ENCODE measurements around the gene TTYH2.
"Not testable (repeated sequence)": the region's sequence is repeated elsewhere in the genome, so short reads cannot be mapped to it uniquely, and the experiment has no call there.

The TTYH2 gene

DNA sequence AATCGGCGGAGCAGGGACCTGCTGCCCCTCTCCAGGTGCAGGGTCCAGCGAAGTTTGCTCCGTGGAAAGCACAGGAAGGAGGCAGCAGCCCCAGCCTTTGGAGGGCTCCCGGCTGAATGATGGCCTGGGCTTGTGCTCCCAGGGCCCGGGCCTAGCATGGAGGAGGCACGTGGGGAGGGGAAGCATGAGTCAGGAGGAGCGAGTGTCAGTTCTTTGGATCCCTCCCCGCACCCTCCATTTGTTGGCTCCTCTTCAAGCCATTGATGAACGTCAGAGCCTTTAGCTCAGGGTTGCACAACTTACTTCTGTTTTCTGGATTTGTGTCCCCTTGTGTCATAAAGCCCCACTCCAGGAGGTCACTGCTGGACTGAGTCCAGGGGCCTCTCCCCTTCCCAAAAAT lies 25.8 kb downstream of the TTYH2 start:
- DNase-seq = no peak

DNA sequence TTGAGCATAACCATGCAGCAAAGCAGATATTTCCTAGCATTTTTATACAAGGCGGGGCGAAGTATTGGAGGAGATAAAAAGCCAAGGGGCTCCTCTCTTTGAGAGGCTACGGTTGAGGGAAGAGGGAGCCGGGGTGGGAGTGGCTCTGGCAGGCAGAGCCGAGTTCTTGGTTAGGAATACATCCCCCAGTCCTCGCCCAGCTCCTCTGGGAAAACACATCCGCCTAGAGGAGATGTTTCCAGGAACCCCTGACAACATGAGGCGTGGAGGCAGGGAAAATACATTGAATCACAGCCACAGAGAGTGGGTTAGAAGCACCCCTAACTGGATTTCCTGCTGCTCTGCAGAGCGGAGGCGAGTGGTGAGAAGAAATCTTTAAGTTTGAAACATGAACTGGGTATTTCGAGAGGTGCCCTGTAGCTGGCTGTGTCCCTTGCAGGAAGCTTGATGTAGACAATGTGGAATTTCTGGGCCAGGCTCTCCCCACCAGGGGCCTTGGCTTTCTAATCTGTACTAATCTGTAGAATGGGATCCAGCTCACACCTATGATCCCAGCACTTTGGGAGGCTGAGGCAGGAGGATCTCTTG lies 27.3 kb downstream of the TTYH2 start:
- DNase-seq = no peak

DNA sequence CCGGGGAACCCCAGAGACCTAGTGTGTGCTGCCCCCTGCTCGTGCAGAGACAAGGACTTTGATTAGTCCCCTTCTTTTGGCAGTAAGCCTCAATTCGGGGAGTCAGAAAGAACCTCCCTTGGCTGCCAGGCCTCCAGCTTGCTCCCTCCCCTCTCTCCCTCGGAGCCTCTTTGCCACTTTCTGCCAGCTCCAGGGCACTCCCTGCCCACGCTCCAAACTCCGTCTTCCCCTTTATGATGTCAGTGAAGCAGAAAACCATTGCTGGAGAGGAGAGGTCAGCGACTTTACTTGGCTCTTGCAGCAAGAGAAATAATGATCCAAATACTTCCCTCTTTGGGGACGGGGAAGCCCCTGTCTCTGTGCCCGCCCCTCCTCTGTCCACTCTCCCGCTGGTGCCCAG lies 28.1 kb downstream of the TTYH2 start:
- no peak for DNase-seq

DNA sequence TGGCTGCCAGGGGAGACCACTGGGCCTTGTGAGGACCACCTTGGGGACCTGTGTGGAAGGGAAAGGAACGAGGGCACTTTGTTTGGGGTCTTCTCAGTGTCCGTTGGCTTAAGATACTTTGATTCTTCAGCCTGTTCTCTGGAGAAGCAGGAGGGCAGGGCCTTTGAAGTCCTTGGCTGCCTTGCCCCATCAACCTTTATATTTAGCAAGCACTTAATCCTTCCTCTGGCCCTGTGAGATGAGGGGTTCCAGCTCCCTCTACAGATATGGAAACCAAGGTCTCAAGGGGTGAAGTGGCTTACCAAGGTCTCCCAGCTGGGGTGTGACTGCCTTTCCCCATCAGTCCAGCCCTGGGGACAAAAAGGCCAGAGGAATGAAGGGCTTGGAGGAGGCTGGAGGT lies 28.5 kb downstream of the TTYH2 start:
- no peak for DNase-seq

DNA sequence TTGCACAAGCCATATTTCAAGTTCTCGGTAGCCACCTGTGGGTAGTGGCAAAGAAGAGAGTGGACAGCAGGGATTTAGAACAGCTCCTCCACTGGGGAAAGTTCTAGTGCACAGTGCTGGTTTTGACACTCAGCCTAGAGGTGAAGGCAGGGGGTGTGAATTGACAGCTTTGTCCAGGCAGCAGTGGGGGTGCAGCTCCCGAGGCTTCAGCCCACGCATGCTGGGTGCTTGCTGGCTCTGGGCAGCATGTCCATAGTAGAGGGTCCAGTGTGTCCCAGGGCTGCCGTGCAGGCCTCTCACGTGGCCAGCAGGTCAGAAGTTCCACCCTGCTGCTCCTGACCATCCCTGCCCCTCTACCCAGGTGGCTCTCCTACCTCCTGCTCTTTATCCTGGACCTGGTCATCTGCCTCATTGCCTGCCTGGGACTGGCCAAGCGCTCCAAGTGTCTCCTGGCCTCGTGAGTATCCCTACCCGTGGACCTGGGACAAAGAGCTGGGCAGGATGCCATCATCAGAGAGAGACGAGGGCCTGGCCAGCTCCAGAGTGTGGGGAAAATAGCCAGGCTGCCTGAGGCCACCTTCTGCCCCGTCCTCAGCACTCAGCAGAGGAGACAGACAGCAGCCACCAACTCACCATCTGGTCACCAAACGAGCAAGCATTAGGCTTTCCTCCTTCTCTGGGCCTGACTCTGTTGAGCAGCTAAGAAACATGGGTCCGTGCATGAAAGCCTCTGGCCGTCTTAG lies 29.8 kb downstream of the TTYH2 start:
- DNase-seq = no peak

DNA sequence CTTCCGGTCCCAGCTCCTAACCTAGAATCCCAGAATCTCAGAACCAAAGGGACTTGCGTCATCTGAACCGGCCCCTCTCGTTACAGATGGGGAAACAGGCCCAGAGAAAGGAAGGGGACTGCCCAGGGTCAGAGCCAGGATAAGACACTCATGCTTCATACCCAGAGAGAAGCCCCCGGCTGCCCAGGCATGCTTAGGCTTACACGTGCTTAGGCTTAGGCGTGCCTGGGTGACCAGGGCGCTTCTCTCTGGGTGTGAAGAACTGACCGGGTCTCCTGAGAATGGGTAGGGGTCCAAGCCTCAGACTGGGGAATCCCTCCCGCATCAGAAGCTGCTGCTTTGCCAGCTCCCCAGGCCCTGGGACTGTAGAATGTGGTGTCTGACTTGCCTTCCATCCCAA lies 30.8 kb downstream of the TTYH2 start:
- no peak for DNase-seq

DNA sequence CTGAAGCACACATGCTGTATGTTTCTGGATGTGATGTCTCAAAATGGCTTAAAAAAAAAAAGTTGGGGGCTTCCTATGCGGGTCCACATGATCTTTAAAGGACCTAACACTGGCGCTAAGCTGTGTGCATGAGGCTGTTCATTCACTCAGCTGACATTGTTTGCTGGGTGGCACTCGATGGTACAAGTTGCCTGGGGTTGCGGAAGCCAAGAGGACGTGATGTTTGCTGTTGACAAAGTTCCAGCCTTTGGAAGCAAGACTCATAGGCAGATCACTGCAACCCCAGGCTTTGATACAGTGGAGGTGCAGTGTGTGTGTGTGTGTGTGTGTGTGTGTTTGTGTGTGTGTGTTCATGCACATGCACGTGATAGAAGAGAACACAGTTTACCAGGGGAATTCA lies 31.2 kb downstream of the TTYH2 start:
- no peak for DNase-seq

DNA sequence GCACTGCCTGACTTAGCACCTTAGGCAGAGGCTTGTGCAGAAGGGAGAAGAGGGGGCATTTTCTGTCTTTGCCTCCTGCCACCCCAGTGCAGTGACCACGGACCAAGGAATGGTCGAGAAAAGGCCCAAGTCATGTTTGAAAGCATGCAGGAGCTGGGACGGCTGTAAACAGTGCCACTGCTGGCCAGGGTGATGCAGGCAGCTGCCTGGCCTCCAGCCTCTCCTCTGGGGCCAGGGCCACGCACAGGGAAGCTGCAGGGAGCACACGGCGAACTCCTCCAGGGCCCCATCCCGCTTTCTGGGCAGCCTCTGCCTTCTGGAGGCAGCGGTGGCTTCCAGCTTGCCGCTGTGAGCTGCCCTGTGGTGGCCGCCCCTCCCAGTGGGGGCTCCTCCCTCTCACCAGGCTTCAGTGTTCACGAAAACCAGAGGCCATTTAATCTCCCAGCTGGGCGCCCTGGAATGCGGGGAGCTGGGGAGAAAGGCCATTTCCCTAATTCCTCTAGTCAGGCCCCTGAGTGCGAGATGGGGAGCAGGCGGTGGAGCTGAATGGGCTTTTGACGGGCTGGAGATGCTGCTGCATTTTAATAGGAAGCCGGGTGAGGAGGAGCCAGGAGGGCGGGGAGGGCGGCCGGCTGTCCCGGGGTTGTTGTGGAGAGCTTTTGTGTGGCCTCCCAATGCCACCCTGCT lies 31.9 kb downstream of the TTYH2 start:
- no peak for DNase-seq

DNA sequence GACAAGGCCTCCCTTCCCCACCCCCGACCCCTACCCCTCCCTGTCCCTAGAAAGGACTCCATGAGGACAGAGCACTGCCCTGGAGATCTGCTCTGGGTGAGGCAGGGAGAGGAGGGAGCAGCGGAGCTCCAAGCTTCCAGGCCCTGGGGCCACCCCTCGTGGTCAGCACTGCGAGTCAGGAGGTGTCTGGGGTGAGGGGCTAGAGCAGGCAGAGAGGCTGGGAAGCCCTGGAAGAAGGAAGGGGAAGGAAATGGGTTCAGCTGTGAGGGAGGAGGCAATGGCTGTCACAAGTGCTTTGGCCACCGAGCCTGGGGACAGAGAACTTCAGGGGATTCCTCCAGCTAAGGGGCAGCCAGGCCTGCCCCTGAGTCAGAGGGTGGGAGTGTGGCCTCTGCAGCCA lies 32.5 kb downstream of the TTYH2 start:
- no peak for DNase-seq

DNA sequence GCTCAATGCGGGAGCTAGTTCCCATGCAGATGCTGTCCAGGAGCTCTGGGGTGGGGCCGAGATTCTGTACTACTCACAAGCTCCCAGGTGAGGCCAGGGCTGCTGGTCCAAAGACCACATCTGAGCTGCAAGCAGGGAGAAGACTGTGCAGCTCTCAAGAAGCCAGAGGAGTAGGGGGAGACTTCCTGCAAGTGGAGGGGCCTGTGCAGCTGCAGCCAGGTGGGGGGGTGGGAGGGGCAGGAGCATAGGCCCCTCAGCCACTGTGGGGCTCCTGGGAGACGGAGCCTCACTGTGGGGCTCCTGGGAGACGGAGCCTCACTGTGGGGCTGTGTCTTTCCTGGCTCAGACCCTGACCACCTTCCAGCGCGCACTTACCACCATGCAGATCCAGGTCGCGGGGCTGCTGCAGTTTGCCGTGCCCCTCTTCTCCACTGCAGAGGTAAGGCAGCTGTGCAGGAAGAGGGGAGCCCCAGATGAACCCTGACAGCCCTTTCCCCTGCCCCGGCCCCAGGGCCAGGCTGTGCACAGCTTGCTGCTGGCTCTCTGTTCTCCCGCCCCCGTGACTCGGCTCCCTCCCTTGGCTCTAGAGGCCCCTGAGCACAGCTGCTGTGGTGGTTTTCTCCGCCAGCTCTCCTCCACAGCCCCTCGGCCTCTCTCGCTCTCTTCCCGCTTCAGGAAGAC lies 36.4 kb downstream of the TTYH2 start:
- no peak for DNase-seq

DNA sequence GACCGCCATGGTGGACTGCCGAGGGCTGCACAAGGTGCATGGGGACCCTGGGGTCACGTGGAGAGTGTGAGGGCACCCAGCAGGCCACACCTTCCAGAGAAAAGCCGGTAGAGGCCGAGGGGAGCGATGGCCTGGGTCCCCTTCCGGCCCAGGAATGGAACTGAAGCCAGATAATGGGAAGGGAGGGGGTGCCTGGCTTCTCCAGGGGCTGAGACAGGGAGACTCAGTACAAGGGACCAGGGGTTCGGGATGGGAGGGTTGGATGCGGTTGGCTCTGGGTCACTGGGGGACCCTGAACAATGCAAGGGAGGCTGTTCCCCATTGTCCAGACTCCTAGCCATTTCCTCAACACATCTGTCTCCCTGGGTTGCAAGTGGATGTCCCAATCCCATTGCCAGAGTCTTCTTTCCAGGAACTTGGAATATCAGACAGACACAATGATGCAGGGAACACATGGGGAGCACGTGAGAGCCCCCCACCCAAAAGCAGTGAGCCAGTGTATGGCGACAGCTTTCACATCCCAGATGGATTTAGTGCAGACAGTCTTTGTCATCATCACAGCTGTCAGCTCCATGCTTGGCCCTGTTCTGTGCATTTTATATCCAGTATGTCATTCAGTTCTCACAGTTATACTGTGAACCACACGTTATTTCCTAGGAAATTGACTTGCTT lies 37.1 kb downstream of the TTYH2 start:
- DNase-seq = no peak

DNA sequence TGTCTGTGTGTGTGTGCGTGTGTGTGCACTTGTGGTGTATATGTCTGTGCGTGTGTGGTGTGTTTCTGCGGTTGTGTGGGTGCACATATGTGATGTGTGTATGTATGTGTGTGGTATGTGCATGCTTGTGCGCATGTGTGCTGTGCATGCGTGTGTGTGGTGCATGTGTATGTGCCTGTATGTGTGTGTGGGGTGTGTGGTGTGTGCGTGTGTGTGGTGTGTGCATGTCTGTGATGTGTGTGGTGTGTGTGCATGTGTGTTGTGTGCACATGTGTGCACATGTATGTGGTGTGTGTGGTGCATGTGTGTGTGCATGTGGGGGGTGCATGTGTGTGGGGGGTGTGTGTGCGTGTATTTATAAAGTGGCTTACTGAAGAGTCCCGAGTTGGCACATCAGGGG lies 37.7 kb downstream of the TTYH2 start:
- no peak for DNase-seq

DNA sequence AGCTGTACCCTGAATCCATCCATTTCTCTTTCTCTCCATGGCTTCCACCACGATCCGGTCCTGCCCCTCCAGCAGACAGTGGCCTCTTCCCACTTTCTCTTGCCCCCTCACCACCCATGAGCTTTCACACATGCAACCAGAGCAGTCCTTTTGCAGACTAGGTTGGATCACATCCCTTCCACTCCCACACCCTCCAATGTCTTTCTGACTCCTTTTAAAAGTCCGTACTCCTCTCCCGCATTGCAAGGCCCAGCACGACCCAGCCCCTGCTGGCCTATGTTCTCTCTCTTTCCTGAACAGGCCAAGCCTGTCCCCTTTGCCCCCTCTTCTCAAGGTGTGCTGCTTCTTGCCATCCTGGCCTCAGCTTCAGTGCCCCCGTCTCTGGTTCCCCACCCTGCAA lies 38.2 kb downstream of the TTYH2 start:
- no peak for DNase-seq

DNA sequence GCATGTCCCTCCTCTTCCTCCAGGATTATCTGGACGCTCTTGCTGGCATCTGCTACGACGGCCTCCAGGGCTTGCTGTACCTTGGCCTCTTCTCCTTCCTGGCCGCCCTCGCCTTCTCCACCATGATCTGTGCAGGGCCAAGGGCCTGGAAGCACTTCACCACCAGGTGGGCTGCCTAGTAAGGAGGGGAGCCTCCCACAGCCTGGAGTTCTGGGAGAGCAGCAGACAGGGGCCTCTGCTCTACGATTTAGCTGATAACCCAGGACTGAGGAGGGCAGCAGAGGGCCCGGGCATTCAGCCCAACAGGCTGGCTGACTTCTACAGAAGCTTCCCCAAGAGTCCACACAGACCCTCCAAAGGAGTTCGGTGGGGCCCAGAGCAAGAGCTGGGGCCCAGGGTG lies 38.8 kb downstream of the TTYH2 start:
- DNase-seq = no peak

DNA sequence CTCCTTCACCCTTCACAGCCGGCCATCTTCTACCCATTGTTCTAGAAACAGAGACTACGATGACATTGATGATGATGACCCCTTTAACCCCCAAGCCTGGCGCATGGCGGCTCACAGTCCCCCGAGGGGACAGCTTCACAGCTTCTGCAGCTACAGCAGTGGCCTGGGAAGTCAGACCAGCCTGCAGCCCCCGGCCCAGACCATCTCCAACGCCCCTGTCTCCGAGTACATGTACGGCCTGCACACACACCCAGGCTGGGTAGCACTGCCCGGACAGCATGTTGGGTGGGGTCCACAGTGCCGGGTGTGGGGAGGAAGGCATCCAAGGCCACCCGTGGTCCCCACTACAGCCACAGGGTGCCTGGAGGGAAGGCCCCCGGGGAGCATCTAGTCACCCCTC lies 39.7 kb downstream of the TTYH2 start:
- DNase-seq = no peak

DNA sequence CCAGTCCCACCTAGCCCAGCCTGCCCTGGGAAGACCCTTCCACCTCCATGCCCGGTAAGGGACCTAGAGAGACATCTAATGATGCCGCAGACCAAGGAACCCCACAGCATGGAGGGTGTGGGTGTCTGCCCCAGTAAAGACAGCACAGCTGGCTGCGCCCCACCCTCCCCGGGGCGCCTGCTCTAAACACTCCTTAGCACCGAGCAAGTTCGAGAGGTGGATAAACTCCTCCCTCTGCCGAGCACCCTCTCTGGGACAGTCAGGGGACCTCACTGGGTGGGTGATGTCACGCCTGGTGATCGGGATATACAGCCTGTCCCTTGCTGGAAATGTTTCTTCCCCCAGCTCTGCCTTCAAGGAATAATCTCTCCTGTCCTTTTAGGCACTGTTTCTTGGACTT lies 43.9 kb downstream of the TTYH2 start:
- no peak for DNase-seq

DNA sequence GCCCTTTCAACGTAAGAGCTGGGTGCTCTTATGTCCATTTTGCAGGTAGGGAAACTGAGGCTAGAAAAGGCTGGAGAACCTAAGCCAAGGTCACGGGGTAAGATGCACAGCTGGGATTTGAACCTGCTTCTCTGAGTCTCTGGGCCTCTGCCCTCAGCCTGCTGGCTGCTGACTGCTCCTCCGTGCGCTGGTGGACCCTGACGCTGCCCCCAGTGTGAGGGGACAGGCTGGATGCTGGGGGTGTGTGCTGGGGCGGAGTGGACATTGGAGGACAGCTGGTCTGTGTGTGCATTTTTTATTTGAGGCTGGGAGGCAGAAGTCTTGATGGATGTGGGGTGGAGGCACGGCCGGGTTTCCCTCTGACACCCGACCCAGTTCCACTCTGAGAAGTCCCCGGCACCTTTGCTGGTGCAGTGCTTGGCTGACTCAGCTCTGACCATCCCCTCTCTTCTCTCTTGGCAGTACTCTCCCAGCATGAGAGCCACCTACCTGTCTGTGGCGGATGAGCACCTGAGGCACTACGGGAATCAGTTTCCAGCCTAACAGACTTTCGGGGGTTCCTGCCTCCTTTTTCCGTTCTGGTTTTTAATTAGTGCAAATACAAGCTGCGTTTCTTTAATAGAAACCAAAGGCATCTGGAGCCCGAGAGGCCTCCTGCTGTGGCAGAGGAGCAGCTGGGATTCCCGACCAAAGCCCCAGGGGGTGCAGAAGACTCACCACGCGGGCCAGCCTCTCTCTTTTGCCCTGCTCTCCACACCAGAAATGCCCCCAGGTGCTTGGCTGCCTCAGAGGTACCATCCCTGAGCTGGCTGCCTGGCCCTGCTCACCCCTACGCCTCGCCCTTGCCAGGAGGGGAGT lies 46.5 kb downstream of the TTYH2 start:
- no peak for DNase-seq

DNA sequence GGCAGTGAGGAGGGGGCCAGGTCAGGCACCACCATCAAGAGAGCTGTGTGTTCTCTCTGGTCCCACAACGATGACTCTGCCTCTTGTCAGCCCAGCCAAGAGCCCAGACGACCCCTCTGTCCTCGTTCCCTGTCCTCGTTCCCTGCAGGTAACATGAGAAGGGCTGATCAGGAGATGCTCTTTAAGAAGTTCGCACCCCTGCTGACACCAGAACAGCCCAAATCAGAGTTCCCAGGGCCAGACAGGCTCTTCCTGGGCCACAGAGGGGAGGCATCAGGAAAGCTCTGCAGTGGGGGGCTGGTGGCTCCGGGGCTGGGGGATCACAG lies 47.1 kb downstream of the TTYH2 start:
- DNase-seq = no peak

DNA sequence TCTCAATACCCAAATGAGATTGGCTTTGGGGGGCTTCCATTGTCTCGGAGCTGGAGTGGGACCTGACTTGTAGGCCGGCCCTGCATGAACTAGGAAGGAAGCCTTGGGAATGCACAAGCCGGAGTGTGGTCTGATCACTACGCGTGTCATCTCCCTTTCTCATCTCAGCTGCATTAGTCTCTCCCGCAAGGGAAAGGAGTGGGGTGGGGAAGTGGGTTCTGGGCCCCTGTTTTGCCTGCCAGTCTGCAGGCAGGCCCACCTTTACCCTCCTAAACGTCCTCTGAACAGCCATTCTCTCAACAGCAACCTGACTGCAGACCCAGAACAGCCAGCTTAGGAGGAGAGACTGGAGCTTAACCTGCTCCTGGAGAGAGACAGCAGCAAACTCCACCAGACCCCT lies 49.2 kb downstream of the TTYH2 start:
- no peak for DNase-seq

DNA sequence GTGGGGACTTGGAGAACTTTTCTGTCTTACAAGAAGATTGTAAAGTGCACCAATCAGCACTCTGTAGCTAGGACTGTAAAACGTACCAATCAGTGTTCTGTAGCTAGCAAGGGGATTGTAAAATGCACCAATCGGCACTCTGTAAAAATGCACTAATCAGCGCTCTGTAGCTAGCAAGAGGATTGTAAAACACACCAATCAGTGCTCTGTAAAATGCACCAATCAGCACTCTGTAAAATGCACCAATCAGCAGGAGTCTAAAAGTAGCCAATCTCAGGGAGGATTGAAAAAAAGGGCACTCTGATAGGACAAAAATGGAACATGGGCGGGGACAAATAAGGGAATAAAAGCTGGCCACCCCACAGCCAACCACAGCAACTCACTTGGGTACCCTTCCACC lies 53.7 kb downstream of the TTYH2 start:
- not testable (repeated sequence) for DNase-seq

DNA sequence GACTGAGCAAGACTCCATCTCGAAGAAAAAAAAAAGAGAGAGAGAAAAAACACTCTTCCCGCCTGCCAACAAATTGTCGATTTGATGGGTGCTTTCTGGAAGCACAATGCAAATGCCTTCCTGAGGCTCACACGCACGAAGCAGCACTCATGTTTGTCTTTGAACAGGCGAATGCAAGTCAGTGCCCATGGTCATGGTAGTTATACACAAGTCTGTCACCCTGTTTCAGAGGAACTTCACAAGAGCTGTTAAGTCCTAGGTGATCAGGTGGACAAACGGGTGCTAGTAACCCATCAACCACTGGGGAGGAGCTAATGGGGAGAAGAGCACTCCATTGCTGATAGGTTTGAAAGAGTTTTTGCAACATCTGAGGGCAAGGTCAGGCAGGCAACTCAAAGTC lies 54.2 kb downstream of the TTYH2 start:
- no peak for DNase-seq

DNA sequence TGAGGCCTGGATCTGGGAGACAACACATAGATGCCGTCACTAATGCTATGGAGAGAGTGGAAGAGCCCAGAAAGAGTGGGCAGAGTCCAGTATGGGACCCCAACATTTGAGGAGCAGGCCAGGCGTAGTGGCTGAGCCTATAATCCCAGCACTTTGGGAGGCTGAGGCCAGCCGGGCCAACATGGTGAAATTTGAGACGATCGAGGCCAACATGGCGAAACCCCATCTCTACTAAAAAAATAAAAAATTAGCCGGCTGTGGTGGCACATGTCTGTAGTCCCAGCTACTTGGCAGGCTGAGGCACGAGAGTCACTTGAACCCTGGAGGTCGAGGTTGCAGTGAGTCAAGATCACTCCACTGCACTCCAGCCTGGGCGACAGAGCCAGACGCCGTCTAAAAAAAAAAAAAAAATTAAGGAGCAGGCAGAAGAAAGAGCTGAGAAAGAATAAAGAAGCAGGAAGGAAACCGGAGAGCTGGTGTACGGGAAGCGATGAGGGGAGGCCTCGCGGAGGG lies 54.7 kb downstream of the TTYH2 start:
- DNase-seq = no peak

Measured in NCI-H187 treated with DMSO at 0.1 percent for 48 hours (cell line).